K562 (cell line): Measurements from ENCODE around the gene SCYL1. TPM values are rescaled to one million over a fixed set of nuclear protein-coding genes. Genes with fewer than 3 reads are reported as not detected.

Experiments used
- ARID2 ChIP-seq: fragments of 450-650 bp; IDR thresholded peaks from 2 replicates; pipeline ENCODE4 v1.6.1; 2017; ENCODE audit warnings: antibody characterized with exemption, mild to moderate bottlenecking
- ATF4 ChIP-seq: fragments of 450-650 bp; formaldehyde crosslinking; IDR thresholded peaks from 2 replicates; pipeline ENCODE4 v1.4.0; 2022; ENCODE audit warnings: mild to moderate bottlenecking, moderate library complexity
- ATF6 ChIP-seq: sonication (generic); formaldehyde crosslinking; IDR thresholded peaks from 2 replicates; pipeline ENCODE4 v1.4.0; 2020; ENCODE audit warnings: mild to moderate bottlenecking, missing genetic modification reagents
- ELF4 ChIP-seq: fragments of 450-650 bp; formaldehyde crosslinking; IDR thresholded peaks from 2 replicates; pipeline ENCODE4 v1.4.0; 2022; ENCODE audit warnings: missing genetic modification characterization
- GTF2B ChIP-seq: IDR thresholded peaks from 2 replicates; pipeline ENCODE4 v1.6.1; 2011; ENCODE audit not compliant: insufficient read length; ENCODE audit errors: extremely low read depth
- HMBOX1 ChIP-seq: sonication (generic); IDR thresholded peaks from 2 replicates; pipeline ENCODE4 v1.6.1; 2016
- IFI16 ChIP-seq: fragments of 250-450 bp; sonication (Bioruptor Pico); IDR thresholded peaks from 2 replicates; pipeline ENCODE4 v2.1.2; 2022; ENCODE audit warnings: mild to moderate bottlenecking, inconsistent platforms
- NR1H2 ChIP-seq: sonication (generic); formaldehyde crosslinking; IDR thresholded peaks from 2 replicates; pipeline ENCODE4 v1.4.0; 2020; ENCODE audit warnings: mild to moderate bottlenecking, missing genetic modification reagents
- NR2F6 ChIP-seq: fragments of 450-650 bp; formaldehyde crosslinking; IDR thresholded peaks from 2 replicates; pipeline ENCODE4 v1.4.0; 2020; ENCODE audit warnings: mild to moderate bottlenecking
- PREB ChIP-seq: sonication (generic); formaldehyde crosslinking; IDR thresholded peaks from 2 replicates; pipeline ENCODE4 v1.8.1; 2023; ENCODE audit warnings: mild to moderate bottlenecking, missing genetic modification reagents
- RBFOX2 ChIP-seq: fragments of 200-400 bp; formaldehyde crosslinking; IDR thresholded peaks from 2 replicates; pipeline ENCODE4 v1.6.1; 2017; ENCODE audit warnings: low read depth, mild to moderate bottlenecking, low read length, moderate library complexity
- TARDBP ChIP-seq: fragments of 450-650 bp; IDR thresholded peaks from 2 replicates; pipeline ENCODE4 v1.6.1; 2016
- ZFP36 ChIP-seq: fragments of 150-350 bp; IDR thresholded peaks from 2 replicates; pipeline ENCODE4 v1.6.1; 2018; ENCODE audit warnings: low read length, low read depth; ENCODE audit not compliant: partially characterized antibody
- polyA plus RNA-seq, 8 experiments: library from polyadenylated mRNA; depleted of rRNA in 4 of 8; stranded (reverse) in 5 of 8; unstranded in 3 of 8; fragments of >200 nt; fragmentation: Nextera tagmentation in 2 of 8; fragmentation: Illumina TruSeq in 1 of 8; extraction: Ambion mirVana in 2 of 8; extraction: Trizol in 1 of 8; gene quantifications; 2 replicates each; pipeline versions ENCODE4 v1.2.1 to v1.2.3, GENCODE V29; 2011 to 2014; ENCODE audit warnings: inconsistent platforms in 1 of 8, missing spikeins in 1 of 8
- total RNA-seq, 7 experiments: library from RNA; depleted of rRNA in 6 of 7; stranded (reverse); fragments of >200 nt in 6 of 7; fragmentation: Illumina TruSeq in 2 of 7; extraction: Trizol in 2 of 7; gene quantifications; 2 replicates each; pipeline versions ENCODE4 v1.2.1 to v1.2.3, GENCODE V29; 2011 to 2021; ENCODE audit warnings: low replicate concordance in 1 of 7
- TF ChIP-seq, protein P1 (sequence below): sonication (generic); formaldehyde crosslinking; IDR thresholded peaks from 2 replicates; pipeline ENCODE4 v1.8.0; 2023; ENCODE audit warnings: mild to moderate bottlenecking, missing genetic modification reagents
- TF ChIP-seq, protein P2 (sequence below): sonication (generic); formaldehyde crosslinking; IDR thresholded peaks from 2 replicates; pipeline ENCODE4 v1.8.0; 2022; ENCODE audit warnings: mild to moderate bottlenecking, missing genetic modification reagents

The SCYL1 gene
- total and polyA plus RNA-seq, 9 of the 15 experiments (the other 6 are each of a cell fraction or from before 2014, with no cell fraction given) = 1.9 to 145 (median 57.6) TPM

GRCh38 chr11:65516135-65516968 is 8.5 kb upstream of the SCYL1 start (continued):
- TF ChIP-seq PREB (CRISPR knock-in tag) (no peak), ELF4 (CRISPR knock-in tag) (peak; percentile 41; the same call in 1 of the 2 replicates), TARDBP (no peak), GTF2B (no peak), RBFOX2 (no peak), NR1H2 (no peak), NR2F6 (CRISPR knock-in tag) (no peak), ATF6 (CRISPR knock-in tag) (no peak), IFI16 (CRISPR knock-in tag) (no peak), ZFP36 (no peak), HMBOX1 (no peak), ARID2 (peak; percentile 36; the same call in 1 of the 2 replicates), ATF4 (CRISPR knock-in tag) (no peak)
- TF ChIP-seq, protein P1, sequence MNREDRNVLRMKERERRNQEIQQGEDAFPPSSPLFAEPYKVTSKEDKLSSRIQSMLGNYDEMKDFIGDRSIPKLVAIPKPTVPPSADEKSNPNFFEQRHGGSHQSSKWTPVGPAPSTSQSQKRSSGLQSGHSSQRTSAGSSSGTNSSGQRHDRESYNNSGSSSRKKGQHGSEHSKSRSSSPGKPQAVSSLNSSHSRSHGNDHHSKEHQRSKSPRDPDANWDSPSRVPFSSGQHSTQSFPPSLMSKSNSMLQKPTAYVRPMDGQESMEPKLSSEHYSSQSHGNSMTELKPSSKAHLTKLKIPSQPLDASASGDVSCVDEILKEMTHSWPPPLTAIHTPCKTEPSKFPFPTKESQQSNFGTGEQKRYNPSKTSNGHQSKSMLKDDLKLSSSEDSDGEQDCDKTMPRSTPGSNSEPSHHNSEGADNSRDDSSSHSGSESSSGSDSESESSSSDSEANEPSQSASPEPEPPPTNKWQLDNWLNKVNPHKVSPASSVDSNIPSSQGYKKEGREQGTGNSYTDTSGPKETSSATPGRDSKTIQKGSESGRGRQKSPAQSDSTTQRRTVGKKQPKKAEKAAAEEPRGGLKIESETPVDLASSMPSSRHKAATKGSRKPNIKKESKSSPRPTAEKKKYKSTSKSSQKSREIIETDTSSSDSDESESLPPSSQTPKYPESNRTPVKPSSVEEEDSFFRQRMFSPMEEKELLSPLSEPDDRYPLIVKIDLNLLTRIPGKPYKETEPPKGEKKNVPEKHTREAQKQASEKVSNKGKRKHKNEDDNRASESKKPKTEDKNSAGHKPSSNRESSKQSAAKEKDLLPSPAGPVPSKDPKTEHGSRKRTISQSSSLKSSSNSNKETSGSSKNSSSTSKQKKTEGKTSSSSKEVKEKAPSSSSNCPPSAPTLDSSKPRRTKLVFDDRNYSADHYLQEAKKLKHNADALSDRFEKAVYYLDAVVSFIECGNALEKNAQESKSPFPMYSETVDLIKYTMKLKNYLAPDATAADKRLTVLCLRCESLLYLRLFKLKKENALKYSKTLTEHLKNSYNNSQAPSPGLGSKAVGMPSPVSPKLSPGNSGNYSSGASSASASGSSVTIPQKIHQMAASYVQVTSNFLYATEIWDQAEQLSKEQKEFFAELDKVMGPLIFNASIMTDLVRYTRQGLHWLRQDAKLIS (CRISPR knock-in tag) = no peak
- TF ChIP-seq, protein P2, sequence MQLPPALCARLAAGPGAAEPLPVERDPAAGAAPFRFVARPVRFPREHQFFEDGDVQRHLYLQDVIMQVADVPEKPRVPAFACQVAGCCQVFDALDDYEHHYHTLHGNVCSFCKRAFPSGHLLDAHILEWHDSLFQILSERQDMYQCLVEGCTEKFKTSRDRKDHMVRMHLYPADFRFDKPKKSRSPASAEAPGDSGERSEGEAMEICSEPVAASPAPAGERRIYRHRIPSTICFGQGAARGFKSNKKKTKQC = no peak
